GM12872 (cell line): ENCODE data around the gene ATRNL1.

ENCODE experiments used
- CTCF ChIP-seq: IDR thresholded peaks from 3 replicates; pipeline ENCODE4 v1.5.1; 2011; ENCODE audit warnings: low read depth, mild to moderate bottlenecking, low read length, moderate library complexity; ENCODE audit not compliant: insufficient read depth

Gene ATRNL1

GRCh38 chr10:115854740-115855435 lies 761.7 kb downstream of the ATRNL1 start:
- no peak for TF ChIP-seq CTCF

DNA sequence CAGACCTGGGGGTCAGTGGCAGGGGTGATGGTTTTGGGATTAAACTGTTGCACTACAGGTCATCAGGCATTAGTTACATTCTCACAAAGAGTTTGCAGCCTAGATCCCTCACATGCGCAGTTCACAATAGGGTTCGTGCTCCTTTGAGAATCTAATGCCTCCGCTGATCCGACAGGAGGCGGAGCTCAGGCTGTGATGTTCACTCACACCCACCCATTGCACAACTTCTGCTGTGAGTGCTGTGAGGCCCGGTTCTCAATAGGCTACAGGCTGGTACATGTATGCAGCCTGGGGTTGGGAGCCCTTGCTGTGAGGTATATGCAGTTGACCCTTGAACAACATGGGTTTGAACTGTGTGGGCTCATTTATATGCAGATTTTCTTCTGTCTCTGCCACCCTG lies 763.4 kb downstream of the ATRNL1 start:
- no peak for TF ChIP-seq CTCF

DNA sequence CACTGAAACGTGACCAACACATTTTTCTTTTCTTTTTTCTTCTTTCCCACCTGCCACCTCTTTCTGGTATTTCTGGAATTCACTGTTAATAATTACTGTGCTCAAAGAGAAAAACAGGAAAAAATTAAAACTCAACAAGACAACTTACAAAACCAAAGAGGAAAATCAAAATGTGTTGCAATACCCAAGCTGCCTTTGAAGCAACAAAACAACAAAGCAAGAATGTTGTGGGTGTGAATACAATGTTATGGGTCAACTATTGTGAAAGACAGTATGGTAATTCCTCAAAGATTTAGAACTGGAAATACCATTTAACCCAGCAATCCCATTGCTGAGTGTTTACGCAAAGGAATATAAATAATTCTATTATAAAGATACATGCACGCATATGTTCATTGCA lies 764.7 kb downstream of the ATRNL1 start:
- no peak for TF ChIP-seq CTCF

- no peak for TF ChIP-seq CTCF
Measured at GRCh38 chr10:115860182-115861107, 767.3 kb downstream of the ATRNL1 start.

DNA sequence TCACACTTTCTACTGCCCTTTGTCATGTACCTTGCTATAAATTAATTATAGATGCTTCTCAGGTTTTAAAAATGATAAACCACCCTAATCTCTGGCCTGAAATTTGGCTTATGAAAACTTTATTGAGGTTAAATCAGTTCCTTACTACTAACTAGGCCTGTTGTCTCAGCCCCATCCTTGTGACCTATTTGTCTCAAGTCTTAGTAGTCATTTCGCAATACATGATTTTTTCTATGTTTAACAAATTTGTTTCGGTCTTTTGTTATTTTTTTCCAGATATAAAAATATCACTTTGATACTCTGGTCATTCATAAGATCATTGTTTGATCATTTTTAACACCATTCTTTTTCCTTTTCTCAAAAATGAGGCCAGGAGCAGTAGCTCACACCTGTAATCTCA lies 768.3 kb downstream of the ATRNL1 start:
- no peak for TF ChIP-seq CTCF

DNA sequence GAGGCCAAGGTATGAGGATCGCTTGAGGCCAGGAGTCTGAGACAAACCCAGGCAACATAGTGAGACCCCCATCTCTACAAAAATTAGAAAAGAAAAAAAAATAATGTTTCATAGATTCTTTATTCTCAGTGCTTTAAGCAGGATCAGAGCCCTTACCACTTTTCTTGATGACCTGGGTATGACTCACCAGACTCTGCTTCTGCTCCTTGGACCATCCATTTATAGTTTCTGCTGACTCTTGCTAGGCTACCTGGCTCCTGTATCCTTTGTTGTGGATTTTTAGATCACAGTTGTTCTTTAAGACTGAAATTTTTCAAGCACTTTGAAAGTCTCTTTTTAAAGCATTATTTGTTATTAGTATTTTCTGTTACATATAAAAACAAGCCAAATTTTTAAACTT lies 768.7 kb downstream of the ATRNL1 start:
- TF ChIP-seq CTCF: no peak

- TF ChIP-seq CTCF: no peak
Measured at GRCh38 chr10:115866174-115866573, 773.0 kb downstream of the ATRNL1 start.
